ENCODE data around the gene RHBDD1.

- TF ChIP-seq, protein P1, sequence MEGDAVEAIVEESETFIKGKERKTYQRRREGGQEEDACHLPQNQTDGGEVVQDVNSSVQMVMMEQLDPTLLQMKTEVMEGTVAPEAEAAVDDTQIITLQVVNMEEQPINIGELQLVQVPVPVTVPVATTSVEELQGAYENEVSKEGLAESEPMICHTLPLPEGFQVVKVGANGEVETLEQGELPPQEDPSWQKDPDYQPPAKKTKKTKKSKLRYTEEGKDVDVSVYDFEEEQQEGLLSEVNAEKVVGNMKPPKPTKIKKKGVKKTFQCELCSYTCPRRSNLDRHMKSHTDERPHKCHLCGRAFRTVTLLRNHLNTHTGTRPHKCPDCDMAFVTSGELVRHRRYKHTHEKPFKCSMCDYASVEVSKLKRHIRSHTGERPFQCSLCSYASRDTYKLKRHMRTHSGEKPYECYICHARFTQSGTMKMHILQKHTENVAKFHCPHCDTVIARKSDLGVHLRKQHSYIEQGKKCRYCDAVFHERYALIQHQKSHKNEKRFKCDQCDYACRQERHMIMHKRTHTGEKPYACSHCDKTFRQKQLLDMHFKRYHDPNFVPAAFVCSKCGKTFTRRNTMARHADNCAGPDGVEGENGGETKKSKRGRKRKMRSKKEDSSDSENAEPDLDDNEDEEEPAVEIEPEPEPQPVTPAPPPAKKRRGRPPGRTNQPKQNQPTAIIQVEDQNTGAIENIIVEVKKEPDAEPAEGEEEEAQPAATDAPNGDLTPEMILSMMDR (conservative IDR thresholded peaks at IDR 0.05; ENCODE audit: low read length) = no peak
- TF ChIP-seq EZH2phosphoT487 (IDR thresholded peaks at IDR 0.05; ENCODE audit: borderline replicate concordance) = no peak
Observed at GRCh38 chr2:226981791-226982326, 146.0 kb downstream of the RHBDD1 start.
